Measurements from ENCODE around the gene HAT1. TPM values are rescaled to one million over a fixed set of nuclear protein-coding genes. Genes with fewer than 3 reads are reported as not detected.

The HAT1 gene
- total and polyA plus RNA-seq, 10 of the 15 experiments (the other 5 are each of a cell fraction or from before 2014, with no cell fraction given) = 60.0 to 225 (median 130) TPM

- ChIA-PET SMC1A (ENCODE audit: uncharacterized antibody, unreplicated experiment) (no interaction called here), CTCF (interaction anchor here (1.2 to 1.4 kb wide), 2 partner anchors 13 to 19 kb away, joined by 3 read pairs; no protein-coding TSS in a partner anchor), POLR2A (no interaction called here), RAD21 (ENCODE audit: unreplicated experiment) (no interaction called here)
- in situ Hi-C loops (cut with MboI) (no loop called here), intact Hi-C loops (cut with micrococcal nuclease; ENCODE audit: unreplicated experiment) (no loop called here)
- Histone ChIP-seq H2AFZ (ENCODE audit: control insufficient read depth, low read depth, low read length) (no peak overlapping the region), H3K9ac (ENCODE audit: control insufficient read depth, insufficient read depth, low read length) (no peak overlapping the region), H3K36me3 (ENCODE audit: control insufficient read depth in 2 of 2, insufficient read depth in 2 of 2, low read length in 1 of 2) (no peaks in the 10 kb centered on the region; a peak in 1 of 4 replicates), H3K9me3 (replicated peaks; ENCODE audit: control insufficient read depth, insufficient read depth, low read length) (no peaks in the 10 kb centered on the region), H3K27ac (ENCODE audit: control insufficient read depth, insufficient read depth) (no peak overlapping the region), H3K79me2 (ENCODE audit: control insufficient read depth, insufficient read depth, low read length) (peaks cover 10% of the 10 kb centered on the region), H3K4me2 (ENCODE audit: control insufficient read depth, insufficient read depth) (no peak overlapping the region), H3K4me3 (no peak overlapping the region), H4K20me1 (ENCODE audit: control insufficient read depth, insufficient read depth) (no peaks in the 10 kb centered on the region), H3K27me3 (replicated peaks in 1 of 2; ENCODE audit: control insufficient read depth in 2 of 2, insufficient read depth in 2 of 2, low read length in 1 of 2) (no peaks in the 10 kb centered on the region), H3K4me1 (ENCODE audit: control insufficient read depth, insufficient read depth, low read length) (no peaks in the 10 kb centered on the region)
- no peak for DNase-seq (ENCODE audit: low read depth, low spot score)
- BruUV-seq (replicated peaks) = no TSS peak
- WGBS (ENCODE audit: insufficient coverage, insufficient replicate concordance, low lambda C conversion rate, missing lambda C conversion rate) = 98% methylated on average over 4 of the region's 4 CpGs
- no peak for ATAC-seq
- TF ChIP-seq BCL3 (IDR thresholded peaks at IDR 0.05; ENCODE audit: borderline replicate concordance, insufficient read depth, low read depth, low read length, poor library complexity, severe bottlenecking) = peak; percentile 2
- no peak for TF ChIP-seq MAX (IDR thresholded peaks at IDR 0.05; ENCODE audit: low read depth, low read length)
- no peak for FAIRE-seq
These were observed 17.4 kb downstream of the HAT1 start for GRCh38 chr2:171939743-171940071.

- no peak overlapping the region for H3K4me3 ChIP-seq
- DNase-seq (ENCODE audit: low read depth, low spot score) (no peak), ATAC-seq (no peak), FAIRE-seq (no peak)
- TF ChIP-seq YBX1 (IDR thresholded peaks at IDR 0.05) = no peak
- TF ChIP-seq TCF7 (IDR thresholded peaks at IDR 0.05; ENCODE audit: borderline replicate concordance) = no peak
- no peak for TF ChIP-seq SP1 (IDR thresholded peaks at IDR 0.05; ENCODE audit: low read depth, low read length)
- TF ChIP-seq BMI1 (IDR thresholded peaks at IDR 0.05; ENCODE audit: borderline replicate concordance) = no peak
- TF ChIP-seq CBFB (IDR thresholded peaks at IDR 0.05; ENCODE audit: low read depth) = no peak
- no peak for TF ChIP-seq CHD2 (IDR thresholded peaks at IDR 0.05; ENCODE audit: borderline replicate concordance, low read depth, low read length)
- no peak for TF ChIP-seq E4F1 (IDR thresholded peaks at IDR 0.05; ENCODE audit: borderline replicate concordance, partially characterized antibody)
- TF ChIP-seq CHD1 (IDR thresholded peaks at IDR 0.05; ENCODE audit: low read depth, low read length) = no peak
- TF ChIP-seq ESRRA (IDR thresholded peaks at IDR 0.05; ENCODE audit: low read length) = no peak
- TF ChIP-seq RBBP5 (conservative IDR thresholded peaks at IDR 0.05) = no peak
- no peak for TF ChIP-seq ZNF622 (IDR thresholded peaks at IDR 0.05)
- no peak for TF ChIP-seq BACH1 (IDR thresholded peaks at IDR 0.05; ENCODE audit: borderline replicate concordance)
- no peak for TF ChIP-seq ETV6 (conservative IDR thresholded peaks at IDR 0.05 in 1 of 2, IDR thresholded peaks at IDR 0.05 in 1 of 2; ENCODE audit: borderline replicate concordance in 1 of 2, low read depth in 1 of 2)
- TF ChIP-seq HCFC1 (IDR thresholded peaks at IDR 0.05; ENCODE audit: low read length) = no peak
- H3K9me3 ChIP-seq (replicated peaks; ENCODE audit: control insufficient read depth, insufficient read depth, low read length) = no peaks in the 10 kb centered on the region
- RAD21 ChIA-PET (ENCODE audit: unreplicated experiment) = no interaction called here
- no TSS peak for BruUV-seq (replicated peaks)
- SMC1A ChIA-PET (ENCODE audit: uncharacterized antibody, unreplicated experiment) = interaction anchor here (0.6 to 0.9 kb wide), 2 partner anchors 8 to 916 kb away, joined by 3 read pairs; no protein-coding TSS in a partner anchor
- in situ Hi-C loops (cut with MboI) (no loop called here), intact Hi-C loops (cut with micrococcal nuclease; ENCODE audit: unreplicated experiment) (no loop called here)
- H3K9ac ChIP-seq (ENCODE audit: control insufficient read depth, insufficient read depth, low read length) = no peak overlapping the region
- POLR2A ChIA-PET = interaction anchor here (1.1 kb wide), 1 partner anchor 18 kb away, joined by 3 read pairs; no protein-coding TSS in a partner anchor
- H4K20me1 ChIP-seq (ENCODE audit: control insufficient read depth, insufficient read depth) = no peaks in the 10 kb centered on the region
- CTCF ChIA-PET = interaction anchor here (0.5 to 1.2 kb wide), 2 partner anchors 130 to 159 kb away, joined by 3 read pairs; no protein-coding TSS in a partner anchor
- no peaks in the 10 kb centered on the region; a peak in 1 of 4 replicates for H3K36me3 ChIP-seq (ENCODE audit: control insufficient read depth in 2 of 2, insufficient read depth in 2 of 2, low read length in 1 of 2)
- no peak overlapping the region for H3K27ac ChIP-seq (ENCODE audit: control insufficient read depth, insufficient read depth)
- H2AFZ ChIP-seq (ENCODE audit: control insufficient read depth, low read depth, low read length) = no peak overlapping the region
- 79% methylated on average over 6 of the region's 6 CpGs for WGBS (ENCODE audit: insufficient coverage, insufficient replicate concordance, low lambda C conversion rate, missing lambda C conversion rate)
- no peaks in the 10 kb centered on the region for H3K4me1 ChIP-seq (ENCODE audit: control insufficient read depth, insufficient read depth, low read length)
- H3K27me3 ChIP-seq (replicated peaks in 1 of 2; ENCODE audit: control insufficient read depth in 2 of 2, insufficient read depth in 2 of 2, low read length in 1 of 2) = no peaks in the 10 kb centered on the region
- peaks cover 10% of the 10 kb centered on the region for H3K79me2 ChIP-seq (ENCODE audit: control insufficient read depth, insufficient read depth, low read length)
- no peak overlapping the region for H3K4me2 ChIP-seq (ENCODE audit: control insufficient read depth, insufficient read depth)
These were observed 19.0 kb downstream of the HAT1 start for GRCh38 chr2:171941316-171941699.
